H7 (cell line): ENCODE measurements around the gene TMEM140. TPM values are rescaled to one million over a fixed set of nuclear protein-coding genes. Genes with fewer than 3 reads are reported as not detected.
"Not testable (repeated sequence)": the region's sequence is repeated elsewhere in the genome, so short reads cannot be mapped to it uniquely, and the experiment has no call there.

ENCODE experiments used
- DNase-seq: peaks from one replicate; pipeline ENCODE4 v3.0.0; 2012
- H3K27me3 ChIP-seq: 2 replicates; pipeline ENCODE4 v1.6.0; 2011; ENCODE audit warnings: mild to moderate bottlenecking, low read length; ENCODE audit not compliant: control insufficient read depth, insufficient read depth
- H3K36me3 ChIP-seq: replicated peaks from 2 replicates; pipeline ENCODE4 v1.5.1; 2011; ENCODE audit warnings: low read length; ENCODE audit not compliant: control insufficient read depth, insufficient read depth
- H3K4me3 ChIP-seq: 2 replicates; pipeline ENCODE4 v1.5.1; 2011; ENCODE audit warnings: low read depth, mild to moderate bottlenecking, control low read depth, low read length, moderate library complexity; ENCODE audit not compliant: insufficient read depth
- total RNA-seq: library from RNA; depleted of rRNA; stranded (reverse); fragments of >200 nt; shearing (Covaris generic); gene quantifications from 2 replicates; pipeline ENCODE4 v1.2.3, GENCODE V29; 2014

The TMEM140 gene
- total RNA-seq, 1 experiment from 2014 or later, result not detected

DNA sequence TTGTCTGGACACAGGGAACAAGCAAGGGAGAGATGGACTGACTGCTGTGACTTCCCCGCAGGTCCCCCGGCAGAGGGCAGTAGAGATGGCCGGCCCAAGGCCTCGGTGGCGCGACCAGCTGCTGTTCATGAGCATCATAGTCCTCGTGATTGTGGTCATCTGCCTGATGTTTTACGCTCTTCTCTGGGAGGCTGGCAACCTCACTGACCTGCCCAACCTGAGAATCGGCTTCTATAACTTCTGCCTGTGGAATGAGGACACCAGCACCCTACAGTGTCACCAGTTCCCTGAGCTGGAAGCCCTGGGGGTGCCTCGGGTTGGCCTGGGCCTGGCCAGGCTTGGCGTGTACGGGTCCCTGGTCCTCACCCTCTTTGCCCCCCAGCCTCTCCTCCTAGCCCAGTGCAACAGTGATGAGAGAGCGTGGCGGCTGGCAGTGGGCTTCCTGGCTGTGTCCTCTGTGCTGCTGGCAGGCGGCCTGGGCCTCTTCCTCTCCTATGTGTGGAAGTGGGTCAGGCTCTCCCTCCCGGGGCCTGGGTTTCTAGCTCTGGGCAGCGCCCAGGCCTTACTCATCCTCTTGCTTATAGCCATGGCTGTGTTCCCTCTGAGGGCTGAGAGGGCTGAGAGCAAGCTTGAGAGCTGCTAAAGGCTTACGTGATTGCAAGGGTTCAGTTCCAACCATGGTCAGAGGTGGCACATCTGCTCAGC, 16.6 kb downstream of the TMEM140 start:
- Histone ChIP-seq H3K36me3 (peaks cover 36% of the 10 kb centered on the region), H3K4me3 (no peak overlapping the region), H3K27me3 (no peaks in the 10 kb centered on the region)
- peak; percentile 54 for DNase-seq

DNA sequence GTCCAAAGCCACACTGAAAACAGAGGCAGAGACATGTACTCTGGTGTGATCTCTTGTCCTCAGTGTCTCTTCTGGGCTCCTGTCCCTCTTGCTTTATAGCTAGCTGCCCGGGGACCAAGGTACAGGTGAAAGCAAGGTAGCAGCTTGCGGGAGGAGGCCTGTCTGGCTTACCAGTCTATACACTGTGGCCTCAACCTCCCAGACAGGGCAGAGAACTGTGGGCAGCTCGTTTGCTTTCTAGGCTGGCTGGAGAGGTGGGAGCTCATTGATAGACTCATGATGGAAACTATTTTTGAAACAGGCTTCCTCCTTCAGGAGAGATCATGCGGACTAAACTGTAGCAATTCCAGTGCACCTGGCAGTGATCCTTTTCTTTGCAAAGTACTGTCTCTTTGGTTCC, 18.0 kb downstream of the TMEM140 start:
- Histone ChIP-seq H3K36me3 (peaks cover 36% of the 10 kb centered on the region), H3K4me3 (no peak overlapping the region), H3K27me3 (no peaks in the 10 kb centered on the region)
- DNase-seq, result peak; percentile 5

DNA sequence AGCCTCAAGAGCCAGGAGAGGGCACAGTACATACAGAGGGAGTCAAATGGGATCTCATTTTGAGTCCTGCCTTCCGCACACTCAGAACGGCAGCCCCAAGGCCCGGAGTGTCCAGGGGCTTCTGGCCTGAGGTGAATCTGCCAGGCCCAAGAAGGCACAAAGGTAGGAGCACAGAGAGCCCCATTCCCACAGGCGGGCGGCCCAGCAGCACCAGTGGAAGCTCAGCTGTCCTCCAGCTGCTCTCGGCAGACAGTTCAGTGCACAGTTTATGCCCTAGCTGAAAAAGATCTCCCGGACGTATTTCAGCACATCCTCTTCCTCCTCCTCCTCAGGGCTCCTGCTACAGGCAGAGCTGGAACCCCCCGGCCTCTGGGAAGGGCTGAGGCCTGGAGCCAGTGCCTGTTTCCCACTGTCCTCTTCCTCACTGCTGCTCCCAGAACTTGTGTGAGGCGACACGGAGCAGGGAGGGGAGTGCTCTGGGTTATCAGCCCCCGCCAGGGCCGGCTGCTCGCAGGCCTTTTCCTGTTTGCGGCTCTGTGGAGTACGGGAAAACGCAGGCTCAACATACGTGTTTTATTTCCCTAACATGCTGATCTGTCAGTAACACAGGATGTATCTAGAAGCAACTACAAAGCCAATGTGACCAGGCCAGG, 18.6 kb downstream of the TMEM140 start:
- Histone ChIP-seq H3K4me3 (no peak overlapping the region), H3K36me3 (peaks cover 36% of the 10 kb centered on the region), H3K27me3 (no peaks in the 10 kb centered on the region)
- DNase-seq, result peak; percentile 7

DNA sequence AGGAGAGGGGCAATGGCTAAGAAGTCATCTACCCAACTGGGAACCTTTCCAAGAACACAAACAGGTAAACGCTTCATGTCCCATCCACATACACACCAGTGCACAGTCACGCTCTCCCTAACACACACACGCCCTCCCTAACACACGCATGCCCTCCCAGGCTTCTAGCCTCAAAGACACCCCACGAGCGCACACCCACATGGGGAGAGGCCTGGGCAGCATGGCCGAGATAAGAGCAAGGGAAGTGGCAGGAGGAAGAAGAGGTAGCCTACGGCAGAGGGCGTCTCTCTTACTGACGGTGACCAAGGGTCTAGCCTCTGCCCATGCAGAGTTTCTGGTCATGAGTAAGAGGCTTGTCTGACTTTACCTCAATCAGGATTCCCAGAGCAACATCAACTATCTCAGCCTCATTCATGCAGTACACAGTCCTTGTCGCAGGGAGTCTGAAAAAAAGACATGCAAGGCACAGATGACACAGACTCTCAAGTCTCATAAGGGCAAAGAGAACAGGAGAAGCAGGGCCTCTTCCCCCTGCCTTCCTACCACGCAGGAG, 19.6 kb downstream of the TMEM140 start:
- no peak overlapping the region for H3K4me3 ChIP-seq
- H3K36me3 ChIP-seq, result peaks cover 36% of the 10 kb centered on the region
- DNase-seq, result peak; percentile 10
- H3K27me3 ChIP-seq, result no peaks in the 10 kb centered on the region

DNA sequence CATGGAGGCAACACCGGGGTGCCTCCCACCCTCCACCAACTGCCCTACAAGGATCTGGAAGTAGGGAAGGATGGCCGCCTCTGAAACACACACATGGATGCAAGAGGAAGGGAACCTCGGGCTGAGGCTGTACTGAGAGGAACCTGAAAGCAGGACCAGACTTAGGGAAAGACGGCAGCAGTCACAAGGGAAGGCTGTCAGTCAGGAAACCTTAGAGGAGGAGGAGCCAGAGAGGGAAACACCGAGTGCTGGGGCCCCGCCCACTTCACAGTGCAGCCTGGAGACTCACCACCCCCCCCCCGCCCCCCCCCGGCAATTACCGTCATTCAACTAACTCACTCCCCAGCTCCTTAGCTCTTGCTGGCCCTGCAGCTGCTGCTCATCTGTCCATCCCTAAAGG, 20.1 kb downstream of the TMEM140 start:
- Histone ChIP-seq H3K4me3 (no peak overlapping the region), H3K36me3 (peaks cover 36% of the 10 kb centered on the region), H3K27me3 (no peaks in the 10 kb centered on the region)
- peak; percentile 38 for DNase-seq

DNA sequence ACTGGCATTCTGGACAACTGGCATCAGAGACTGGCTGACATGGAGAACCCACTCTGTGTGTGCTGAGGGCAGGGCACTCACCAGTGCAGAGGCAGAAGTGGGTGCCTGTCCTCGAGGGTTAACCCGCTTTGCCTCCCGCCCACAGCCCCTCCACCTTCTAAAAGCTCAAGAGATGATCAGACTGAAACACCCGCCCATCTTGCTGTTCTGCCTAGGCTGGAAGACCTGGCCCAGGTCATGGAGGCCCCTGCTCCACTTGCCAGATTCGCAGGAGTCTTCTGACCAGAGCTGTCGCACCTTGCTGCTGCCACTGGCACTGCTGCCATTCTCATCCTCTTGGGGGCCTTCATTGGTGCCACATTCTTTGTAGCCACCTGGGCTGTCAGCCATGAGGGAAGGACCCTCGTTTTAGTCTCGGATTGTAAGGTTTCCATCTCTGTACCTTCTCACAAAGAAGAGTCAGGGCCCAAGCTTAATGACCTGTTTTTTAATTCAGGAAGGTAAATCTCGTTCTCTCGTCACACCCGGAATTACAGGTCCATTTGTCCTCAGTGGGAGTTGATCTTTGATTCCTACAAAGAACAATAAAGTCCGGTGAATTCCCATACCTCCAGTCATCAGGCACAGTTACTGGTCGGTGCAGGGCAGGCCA, 20.7 kb downstream of the TMEM140 start:
- Histone ChIP-seq H3K4me3 (no peak overlapping the region), H3K27me3 (no peaks in the 10 kb centered on the region), H3K36me3 (peaks cover 36% of the 10 kb centered on the region)
- peak; percentile 13 for DNase-seq

DNA sequence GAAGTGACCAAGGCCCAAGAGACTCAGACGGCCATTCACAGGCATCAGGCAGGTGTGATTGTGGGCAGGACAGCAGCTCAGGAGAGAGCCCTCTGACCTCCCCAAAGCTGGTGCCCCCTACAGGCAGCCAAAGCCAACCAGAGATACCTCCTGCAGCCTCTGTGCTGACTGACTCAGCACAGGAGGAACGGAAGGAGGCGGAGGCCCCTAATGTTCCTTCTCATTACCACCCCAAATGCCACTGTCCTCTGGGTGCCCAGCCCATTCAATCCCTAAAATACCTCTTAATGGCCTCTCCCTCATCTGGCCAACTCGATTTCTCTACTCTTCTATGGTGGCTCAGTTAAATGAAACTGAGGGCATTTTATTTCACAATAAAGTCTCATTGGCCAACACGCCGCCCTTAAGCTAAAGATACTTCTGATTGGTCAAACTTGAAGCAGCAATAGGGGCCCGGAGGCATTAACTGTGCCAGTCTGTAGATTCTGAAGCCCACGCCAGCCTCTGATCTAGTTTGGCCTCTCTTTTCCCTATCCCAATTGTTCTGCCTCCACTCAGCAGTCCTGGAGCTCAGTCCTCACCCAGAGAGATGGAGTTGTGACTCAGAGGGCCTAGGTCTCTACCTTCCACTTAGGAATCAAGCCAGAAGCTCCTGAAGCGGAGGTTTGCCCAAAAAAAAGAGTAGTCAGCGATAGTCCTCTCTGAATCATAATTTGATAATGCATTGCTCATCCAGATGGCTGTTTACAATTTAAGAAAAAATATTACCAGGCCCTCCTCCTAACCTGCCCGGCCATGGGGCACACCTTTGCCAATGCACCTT, 21.5 kb downstream of the TMEM140 start:
- no peaks in the 10 kb centered on the region for H3K27me3 ChIP-seq
- peak; percentile 80 for DNase-seq
- H3K4me3 ChIP-seq, result peak overlapping the region; percentile 91
- peaks cover 36% of the 10 kb centered on the region for H3K36me3 ChIP-seq

DNA sequence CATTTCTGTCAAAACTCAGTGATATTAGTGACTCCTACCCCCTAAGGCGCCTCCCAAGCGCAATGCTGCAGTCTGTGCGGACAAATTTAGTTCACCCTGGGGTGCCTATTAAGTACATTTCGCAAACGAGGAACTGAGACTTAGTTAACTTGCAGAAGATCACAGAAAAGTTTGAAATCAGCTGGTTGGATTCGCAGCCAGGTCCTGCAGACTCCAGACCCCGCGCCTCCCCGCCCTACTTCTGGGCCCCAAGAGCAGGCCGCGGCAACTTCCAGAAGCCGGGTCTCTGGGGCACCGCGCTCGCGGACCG, 22.0 kb downstream of the TMEM140 start:
- no peak for DNase-seq
- H3K4me3 ChIP-seq, result peak overlapping the region; percentile 91
- H3K36me3 ChIP-seq, result peaks cover 34% of the 10 kb centered on the region
- H3K27me3 ChIP-seq, result no peaks in the 10 kb centered on the region

DNA sequence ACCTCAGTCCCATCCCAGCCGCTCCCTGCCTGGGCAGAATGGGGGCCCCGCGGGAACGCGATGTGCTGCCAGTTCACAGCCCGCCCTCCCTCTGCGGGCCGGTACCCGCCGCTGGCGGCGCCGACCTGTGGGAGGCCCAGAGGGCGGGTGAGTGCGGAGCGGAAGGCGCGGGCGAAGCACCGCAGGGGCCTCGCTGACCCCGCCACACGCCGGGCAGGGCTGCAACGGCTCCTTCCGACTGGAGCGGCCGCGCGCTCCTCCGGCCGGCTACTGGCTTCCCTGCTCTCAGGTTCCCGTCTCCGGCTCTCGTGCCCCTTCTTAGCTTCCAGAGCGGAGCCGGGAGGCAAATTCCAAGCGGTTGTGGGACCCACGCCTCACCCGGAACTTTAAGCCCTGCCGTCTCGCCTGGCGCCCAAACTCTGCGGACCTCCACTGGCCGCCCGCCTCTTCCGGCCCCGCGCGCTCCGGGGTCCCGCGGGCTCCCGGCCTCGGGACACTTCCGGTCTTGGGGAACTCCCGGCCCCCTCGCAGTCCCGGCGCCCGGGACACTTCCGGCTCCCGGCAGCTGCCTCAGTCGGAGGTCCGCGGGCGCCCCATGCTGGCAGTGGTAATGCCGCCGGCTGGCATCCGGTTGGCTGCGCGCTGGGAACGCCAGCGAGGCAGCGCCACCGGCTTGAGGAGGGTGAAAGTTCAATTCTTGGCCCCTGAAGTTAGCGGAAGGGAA, 22.6 kb downstream of the TMEM140 start, which contains the start of gene CYREN:
TSS of gene CYREN (minus strand) at position 434 of the 724 bp plus-strand sequence. CDS start 1,785 bp downstream, outside the sequence.
- no peaks in the 10 kb centered on the region for H3K27me3 ChIP-seq
- peak within 1 kb of the TSS; percentile 91 for H3K4me3 ChIP-seq
- DNase-seq, result peak; percentile 94

DNA sequence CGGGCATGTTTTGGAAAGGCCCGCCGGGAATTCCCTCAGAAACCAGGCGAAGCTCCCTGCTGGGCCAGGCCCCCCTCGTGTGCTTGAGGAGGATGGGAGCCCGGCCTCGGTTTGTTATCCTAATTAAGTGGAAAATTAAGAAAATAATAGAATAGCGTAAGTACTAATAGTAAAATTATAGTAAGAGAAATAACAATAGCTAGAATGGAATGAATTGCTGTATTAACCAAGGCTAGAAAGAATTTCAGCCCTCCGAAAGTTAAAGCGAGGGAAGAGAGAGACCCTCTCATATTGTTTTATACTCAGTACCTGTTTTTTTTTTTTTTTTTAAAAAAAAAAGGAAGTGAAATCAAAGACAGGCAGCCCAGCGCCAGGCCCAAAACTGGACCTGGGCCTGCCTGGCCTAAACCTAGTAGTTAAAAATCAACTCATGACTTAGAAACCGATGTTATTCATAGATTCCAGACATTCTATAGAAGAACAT, 23.2 kb downstream of the TMEM140 start:
- not testable (repeated sequence) for H3K27me3 ChIP-seq, DNase-seq
- Histone ChIP-seq H3K4me3 (peak overlapping the region; percentile 91), H3K36me3 (peaks cover 26% of the 10 kb centered on the region)

More for the DNA sequence above, 22.6 kb downstream of the TMEM140 start, which contains the start of gene CYREN:
- peaks cover 32% of the 10 kb centered on the region for H3K36me3 ChIP-seq

DNA sequence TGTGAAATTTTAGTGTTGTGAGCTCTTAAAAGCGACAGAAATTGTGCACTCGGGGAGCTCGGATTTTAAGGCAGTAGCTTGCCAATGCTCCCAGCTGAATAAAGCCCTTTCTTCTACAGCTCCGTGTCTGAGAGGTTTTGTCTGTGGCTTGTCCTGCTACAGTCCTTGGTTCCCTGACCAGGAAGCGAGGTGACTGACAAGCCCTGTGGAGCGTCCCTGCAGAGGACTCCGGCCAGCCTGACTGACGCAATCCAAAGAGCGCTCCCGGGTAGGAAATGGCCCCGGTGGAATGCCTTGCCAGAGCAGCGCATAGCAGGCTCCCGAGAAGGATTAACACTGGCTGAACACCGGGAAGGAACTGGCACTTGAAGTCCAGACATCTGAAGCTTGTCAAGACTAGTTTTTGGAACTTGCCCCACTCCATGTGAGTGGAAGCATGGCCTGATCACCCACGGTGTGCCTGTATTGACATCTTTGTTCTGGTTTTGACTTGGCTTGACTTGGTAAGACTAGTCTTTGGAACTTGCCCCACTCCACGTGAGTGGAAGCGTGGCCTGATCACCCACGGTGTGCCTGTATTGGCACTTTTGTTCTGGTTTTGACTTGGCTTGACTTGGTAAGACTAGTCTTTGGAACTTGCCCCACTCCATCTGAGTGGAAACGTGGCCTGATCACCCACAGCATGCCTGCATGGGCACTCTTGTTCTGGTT, 23.9 kb downstream of the TMEM140 start:
- peak; percentile 27 for DNase-seq
- H3K36me3 ChIP-seq, result peaks cover 19% of the 10 kb centered on the region
- not testable (repeated sequence) for H3K27me3 ChIP-seq, H3K4me3 ChIP-seq

DNA sequence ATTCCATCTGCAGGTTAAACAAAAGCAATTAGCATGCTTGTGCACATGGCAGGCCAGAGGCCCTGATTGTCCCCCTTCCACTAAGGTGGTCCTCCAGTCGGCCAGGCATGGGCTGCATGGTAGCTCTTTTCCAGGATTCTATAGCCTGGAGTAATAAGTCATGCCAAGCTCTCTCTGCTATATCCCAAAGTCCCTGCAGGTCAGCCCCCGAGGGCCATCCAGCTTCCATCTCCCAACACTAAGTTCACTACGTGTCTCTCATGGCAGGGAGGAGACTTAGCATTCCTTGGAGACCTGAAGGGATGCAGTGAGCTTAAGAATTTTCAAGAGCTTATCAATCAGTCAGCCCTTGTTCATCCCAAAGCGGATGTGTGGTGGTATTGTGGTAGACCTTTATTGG, 26.0 kb downstream of the TMEM140 start:
- DNase-seq, H3K27me3 ChIP-seq, H3K4me3 ChIP-seq, H3K36me3 ChIP-seq: not testable (repeated sequence)

DNA sequence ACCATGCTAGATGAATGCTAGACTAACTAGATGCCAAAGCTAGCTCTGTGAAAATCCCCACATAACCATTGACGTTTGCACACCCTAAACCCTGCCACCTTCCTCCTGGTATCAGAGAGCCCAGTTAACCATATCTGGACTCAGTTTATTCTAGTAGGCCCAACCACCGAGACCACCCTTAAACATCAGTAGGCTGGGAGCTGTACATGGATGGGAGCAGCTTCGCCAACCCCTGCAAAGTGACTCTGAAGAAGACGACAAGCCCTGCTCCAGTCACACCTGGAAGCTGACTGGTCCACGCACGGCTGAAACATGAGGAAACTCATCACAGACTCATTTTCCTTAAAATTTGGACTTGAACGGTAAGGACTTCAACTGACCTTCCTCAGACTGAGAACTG, 27.1 kb downstream of the TMEM140 start:
- Histone ChIP-seq H3K27me3 (no peaks in the 10 kb centered on the region), H3K36me3 (no peaks in the 10 kb centered on the region), H3K4me3 (no peak overlapping the region)
- no peak for DNase-seq
